GM12878 (cell line): ENCODE data around the gene PXT1. TPM values are rescaled to one million over a fixed set of nuclear protein-coding genes. Genes with fewer than 3 reads are reported as not detected.

Experiments used
- ATAC-seq: fragments of 200-7000 bp; cut with Tn5 transposase; 3 replicates; pipeline ENCODE4 v1.9.1; 2020; ENCODE audit warnings: mild to moderate bottlenecking, moderate library complexity
- BruUV-seq: library from RNA; stranded (reverse); fragments of 400-500 nt; replicated peaks from 2 replicates; lab custom pipeline; 2021; lab: Mats Ljungman, UMichigan
- CTCF ChIA-PET: fragments of 300-600 bp; sonication (Branson Sonifier 250); formaldehyde crosslinking; extraction: SDS; loops from one replicate; lab custom pipeline; 2021; ENCODE audit warnings: inconsistent platforms; lab: Yijun Ruan, JAX
- POLR2A ChIA-PET: fragments of 350-600 bp; formaldehyde crosslinking; extraction: SDS; loops from one replicate; lab custom pipeline; 2021; ENCODE audit warnings: inconsistent platforms; lab: Charles Lee
- RAD21 ChIA-PET: fragments of 300-600 bp; sonication (Branson Sonifier 250); formaldehyde crosslinking; loops from one replicate; lab custom pipeline; 2023; ENCODE audit warnings: antibody characterized with exemption; ENCODE audit not compliant: unreplicated experiment; lab: Charles Lee
- SMC1A ChIA-PET: fragments of 300-600 bp; sonication (Branson Sonifier 250); formaldehyde crosslinking; loops from one replicate; lab custom pipeline; 2023; ENCODE audit not compliant: unreplicated experiment, uncharacterized antibody; lab: Charles Lee
- DNase-seq: peaks from one replicate; pipeline ENCODE4 v3.0.0-alpha.2; 2011; ENCODE audit warnings: low read depth, low spot score
- FAIRE-seq: peaks from 3 replicates; lab custom pipeline; 2011; peaks lifted over from hg19 to GRCh38; lab: Jason Lieb, UNC
- H2AFZ ChIP-seq: 2 replicates; pipeline ENCODE4 v1.6.0; 2011; ENCODE audit warnings: low read depth, low read length, control low read depth; ENCODE audit not compliant: control insufficient read depth
- H3K27ac ChIP-seq: 2 replicates; pipeline ENCODE4 v1.5.1; 2011; ENCODE audit warnings: control low read depth; ENCODE audit not compliant: control insufficient read depth, insufficient read depth
- H3K27me3 ChIP-seq, 2 experiments: replicated peaks in 1 of 2; 2 replicates each; pipeline versions ENCODE4 v1.6.0 to v1.6.1; 2011; ENCODE audit warnings: low read length in 1 of 2; ENCODE audit not compliant: control insufficient read depth in 2 of 2, insufficient read depth in 2 of 2
- H3K36me3 ChIP-seq, 2 experiments: 2 replicates each; pipeline ENCODE4 v1.5.1; 2011; ENCODE audit warnings: low read length in 1 of 2; ENCODE audit not compliant: control insufficient read depth in 2 of 2, insufficient read depth in 2 of 2
- H3K4me1 ChIP-seq: 2 replicates; pipeline ENCODE4 v1.6.1; 2011; ENCODE audit warnings: mild to moderate bottlenecking, low read length, moderate library complexity, mixed read lengths; ENCODE audit not compliant: control insufficient read depth, insufficient read depth
- H3K4me2 ChIP-seq: 2 replicates; pipeline ENCODE4 v1.6.0; 2011; ENCODE audit warnings: control low read depth; ENCODE audit not compliant: control insufficient read depth, insufficient read depth
- H3K4me3 ChIP-seq: fragments of 200-600 bp; sonication (generic); 2 replicates; pipeline ENCODE4 v1.5.1; 2016
- H3K79me2 ChIP-seq: 2 replicates; pipeline ENCODE4 v1.6.0; 2011; ENCODE audit warnings: low read length; ENCODE audit not compliant: control insufficient read depth, insufficient read depth
- H3K9ac ChIP-seq: 2 replicates; pipeline ENCODE4 v1.8.0; 2011; ENCODE audit warnings: low read length, control low read depth, mixed read lengths; ENCODE audit not compliant: control insufficient read depth, insufficient read depth
- H3K9me3 ChIP-seq: replicated peaks from 3 replicates; pipeline ENCODE4 v1.5.1; 2011; ENCODE audit warnings: mild to moderate bottlenecking, low read length; ENCODE audit not compliant: control insufficient read depth, insufficient read depth
- H4K20me1 ChIP-seq: 2 replicates; pipeline ENCODE4 v1.6.0; 2011; ENCODE audit not compliant: control insufficient read depth, insufficient read depth
- ATF3 ChIP-seq: IDR thresholded peaks from 2 replicates; pipeline ENCODE4 v1.6.1; 2011; ENCODE audit warnings: low read depth, mild to moderate bottlenecking, low read length, moderate library complexity, borderline replicate concordance; ENCODE audit errors: extremely low read depth
- CHD1 ChIP-seq: IDR thresholded peaks from 2 replicates; pipeline ENCODE4 v1.6.1; 2012; ENCODE audit warnings: low read depth, low read length, improper control_type of control experiment
- HSF1 ChIP-seq: fragments of 150-350 bp; IDR thresholded peaks from 2 replicates; pipeline ENCODE4 v1.6.1; 2014; ENCODE audit warnings: mild to moderate bottlenecking, low read depth, low read length
- MAX ChIP-seq: IDR thresholded peaks from 2 replicates; pipeline ENCODE4 v1.6.1; 2012; ENCODE audit warnings: low read depth, low read length, improper control_type of control experiment
- MEF2B ChIP-seq: fragments of 450-650 bp; IDR thresholded peaks from 2 replicates; pipeline ENCODE4 v1.6.1; 2018; ENCODE audit warnings: mild to moderate bottlenecking, moderate library complexity; ENCODE audit not compliant: partially characterized antibody, poor library complexity, severe bottlenecking
- NFIC ChIP-seq: IDR thresholded peaks from 2 replicates; pipeline ENCODE4 v1.6.1; 2012; ENCODE audit warnings: low read depth, mild to moderate bottlenecking, inconsistent platforms, low read length, moderate library complexity
- NR2C1 ChIP-seq: fragments of 450-650 bp; IDR thresholded peaks from 2 replicates; pipeline ENCODE4 v1.6.1; 2017; ENCODE audit warnings: antibody characterized with exemption, mild to moderate bottlenecking, moderate library complexity
- PAX5 ChIP-seq: IDR thresholded peaks from 2 replicates; pipeline ENCODE4 v1.6.1; 2011; ENCODE audit warnings: low read depth, low read length, borderline replicate concordance
- RAD51 ChIP-seq: fragments of 450-650 bp; IDR thresholded peaks from 2 replicates; pipeline ENCODE4 v1.6.1; 2016; ENCODE audit warnings: moderate library complexity, mild to moderate bottlenecking, inconsistent platforms
- SRF ChIP-seq, 2 experiments: IDR thresholded peaks; 2 replicates each; pipeline ENCODE4 v1.6.1; 2011; ENCODE audit warnings: low read depth in 2 of 2, low read length in 2 of 2, mild to moderate bottlenecking in 1 of 2, moderate library complexity in 1 of 2
- USF2 ChIP-seq: IDR thresholded peaks from 2 replicates; pipeline ENCODE4 v1.6.1; 2011; ENCODE audit warnings: low read depth, low read length, improper control_type of control experiment, borderline replicate concordance
- WGBS: methylation state at CpG from one replicate; pipeline ENCODE4 v1.1.6; 2016; ENCODE audit warnings: low lambda C conversion rate; ENCODE audit not compliant: insufficient replicate concordance, insufficient coverage; ENCODE audit errors: missing lambda C conversion rate; 5-methylcytosine and 5-hydroxymethylcytosine counted together
- in situ Hi-C: fragments of 300-500 bp; cut with MboI; formaldehyde crosslinking; loops from 9 replicates; pipeline ENCODE4 v1.14.3; 2018; ENCODE audit warnings: mixed read lengths
- intact Hi-C: fragments of 100-400 bp; cut with micrococcal nuclease; formaldehyde crosslinking; loops from one replicate; pipeline ENCODE4 v1.14.2; 2022; ENCODE audit not compliant: unreplicated experiment
- polyA plus RNA-seq, 11 experiments: library from polyadenylated mRNA; depleted of rRNA in 4 of 11; unstranded in 6 of 11; stranded (reverse) in 5 of 11; fragments of >200 nt; fragmentation: Nextera tagmentation in 4 of 11; fragmentation: Illumina TruSeq in 1 of 11; extraction: Ambion mirVana in 4 of 11; extraction: Trizol in 1 of 11; gene quantifications; 1 replicate in 1 of 11; 2 replicates in 10 of 11; pipeline versions ENCODE4 v1.2.1 to v1.2.3, GENCODE V29; 2011 to 2016; ENCODE audit warnings: inconsistent platforms in 2 of 11, missing spikeins in 2 of 11, low read depth in 1 of 11
- total RNA-seq, 4 experiments: library from RNA; depleted of rRNA in 3 of 4; stranded (reverse); fragments of >200 nt in 3 of 4; fragmentation: Illumina TruSeq in 1 of 4; extraction: Trizol in 1 of 4; gene quantifications; 2 replicates each; pipeline versions ENCODE4 v1.2.1 to v1.2.3, GENCODE V29; 2013 to 2021

Gene PXT1
- total and polyA plus RNA-seq, 10 of the 15 experiments (the other 5 are each of a cell fraction or from before 2014, with no cell fraction given) = 0.27 to 2.9 (median 0.50) TPM

- Histone ChIP-seq H3K4me1 (peaks cover 25% of the 10 kb centered on the region), H3K9me3 (no peaks in the 10 kb centered on the region), H3K4me2 (no peak overlapping the region), H4K20me1 (no peaks in the 10 kb centered on the region), H3K27me3 (no peaks in the 10 kb centered on the region), H3K9ac (no peak overlapping the region), H2AFZ (no peak overlapping the region), H3K79me2 (no peaks in the 10 kb centered on the region), H3K36me3 (no peaks in the 10 kb centered on the region), H3K27ac (no peak overlapping the region), H3K4me3 (no peak overlapping the region)
- FAIRE-seq (no peak), ATAC-seq (no peak), DNase-seq (no peak)
- 81% methylated on average over 20 of the region's 20 CpGs for WGBS
- SMC1A ChIA-PET = no interaction called here
- TF ChIP-seq RAD51 = no peak
- TF ChIP-seq ATF3 = no peak
- no peak for TF ChIP-seq CHD1
- TF ChIP-seq NR2C1 = no peak
- TF ChIP-seq MAX = no peak
- TF ChIP-seq MEF2B = no peak
- TF ChIP-seq USF2 = no peak
- no peak for TF ChIP-seq SRF (IDR thresholded peaks at IDR 0.05; ENCODE audit: low read depth in 2 of 2, low read length in 2 of 2)
- no peak for TF ChIP-seq PAX5
- no peak for TF ChIP-seq HSF1
- no peak for TF ChIP-seq NFIC
- intact Hi-C loops (no loop called here), in situ Hi-C loops (no loop called here)
- CTCF ChIA-PET = no interaction called here
- RAD21 ChIA-PET = no interaction called here
- POLR2A ChIA-PET = no interaction called here
- no TSS peak for BruUV-seq
These were observed 67.0 kb downstream of the PXT1 start for GRCh38 chr6:36375644-36376155.
